AG09319 (cell line): ENCODE measurements around the gene TMEM221.

ENCODE experiments used
- DNase-seq: peaks from one replicate; pipeline ENCODE4 v3.0.0-alpha.2; 2010; ENCODE audit warnings: low read depth; ENCODE audit errors: extremely low read depth
- TF ChIP-seq, protein P1 (sequence below): IDR thresholded peaks from 2 replicates; pipeline ENCODE4 v1.5.1; 2011; ENCODE audit warnings: low read depth, mild to moderate bottlenecking, inconsistent platforms, low read length, moderate library complexity

TMEM221 gene

DNA sequence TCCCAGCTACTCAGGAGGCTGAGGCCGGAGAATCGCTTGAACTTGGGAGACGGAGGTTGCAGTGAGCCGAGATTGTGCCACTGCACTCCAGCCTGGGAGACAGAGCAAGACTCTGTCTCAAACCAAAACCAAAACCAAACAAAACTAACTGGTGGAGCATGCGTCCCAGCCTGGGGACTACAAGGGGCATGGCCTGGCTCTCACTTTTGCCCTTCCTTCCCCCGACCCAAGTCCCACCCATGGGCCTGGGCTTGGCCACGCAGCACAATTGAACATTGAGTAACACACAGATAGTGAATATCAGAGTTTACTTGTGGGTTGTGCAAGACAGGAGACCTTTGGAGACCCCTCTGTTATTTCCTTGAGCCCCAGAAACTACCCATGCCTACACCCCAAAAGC is 13.2 kb downstream of the TMEM221 start:
- TF ChIP-seq, protein P1, sequence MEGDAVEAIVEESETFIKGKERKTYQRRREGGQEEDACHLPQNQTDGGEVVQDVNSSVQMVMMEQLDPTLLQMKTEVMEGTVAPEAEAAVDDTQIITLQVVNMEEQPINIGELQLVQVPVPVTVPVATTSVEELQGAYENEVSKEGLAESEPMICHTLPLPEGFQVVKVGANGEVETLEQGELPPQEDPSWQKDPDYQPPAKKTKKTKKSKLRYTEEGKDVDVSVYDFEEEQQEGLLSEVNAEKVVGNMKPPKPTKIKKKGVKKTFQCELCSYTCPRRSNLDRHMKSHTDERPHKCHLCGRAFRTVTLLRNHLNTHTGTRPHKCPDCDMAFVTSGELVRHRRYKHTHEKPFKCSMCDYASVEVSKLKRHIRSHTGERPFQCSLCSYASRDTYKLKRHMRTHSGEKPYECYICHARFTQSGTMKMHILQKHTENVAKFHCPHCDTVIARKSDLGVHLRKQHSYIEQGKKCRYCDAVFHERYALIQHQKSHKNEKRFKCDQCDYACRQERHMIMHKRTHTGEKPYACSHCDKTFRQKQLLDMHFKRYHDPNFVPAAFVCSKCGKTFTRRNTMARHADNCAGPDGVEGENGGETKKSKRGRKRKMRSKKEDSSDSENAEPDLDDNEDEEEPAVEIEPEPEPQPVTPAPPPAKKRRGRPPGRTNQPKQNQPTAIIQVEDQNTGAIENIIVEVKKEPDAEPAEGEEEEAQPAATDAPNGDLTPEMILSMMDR, result no peak

DNA sequence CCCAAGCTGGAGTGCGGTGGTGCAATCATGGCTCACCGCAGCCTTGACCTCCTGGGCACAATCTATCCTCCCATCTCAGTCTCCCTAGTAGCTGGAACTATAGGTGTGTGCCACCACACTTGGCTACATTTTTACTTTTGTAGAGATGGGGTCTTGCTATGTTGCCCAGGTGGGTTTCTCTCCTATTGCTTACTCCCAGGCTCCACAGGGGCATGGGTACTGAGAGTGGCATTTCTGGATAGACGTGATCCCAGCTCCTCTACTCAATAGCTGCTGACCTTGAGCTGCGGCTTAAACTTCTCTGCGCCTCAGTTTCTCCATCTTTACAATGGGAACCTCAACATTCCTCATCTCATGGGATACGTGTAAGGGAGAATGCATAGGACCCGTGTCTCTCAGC is 17.1 kb downstream of the TMEM221 start:
- DNase-seq, result no peak
- TF ChIP-seq, protein P1, result no peak

More for the DNA sequence above, 13.2 kb downstream of the TMEM221 start:
- no peak for DNase-seq

DNA sequence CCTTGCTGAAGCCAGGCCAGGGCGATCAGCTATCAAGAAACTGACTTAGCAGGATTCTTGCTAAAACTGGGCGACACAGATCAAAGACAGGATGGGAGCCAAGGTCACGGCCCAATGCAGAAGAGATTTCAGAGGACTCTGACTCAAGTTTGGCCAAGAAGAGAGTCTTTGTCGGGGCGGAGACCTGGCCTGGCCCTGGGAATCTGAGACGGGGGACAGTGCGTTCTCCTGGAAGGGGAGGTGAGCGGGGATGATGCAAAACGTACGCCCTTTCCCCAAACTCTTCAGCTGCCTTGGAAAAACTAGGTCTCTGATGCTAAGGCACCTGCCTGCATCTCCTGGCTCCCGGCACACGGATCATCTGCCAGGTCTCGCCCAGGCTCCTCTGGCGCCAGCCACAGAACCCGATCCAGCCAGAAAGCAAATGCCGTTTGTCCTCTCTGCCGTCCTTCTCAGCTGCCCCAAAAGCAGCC is 18.8 kb downstream of the TMEM221 start:
- DNase-seq, result no peak
- TF ChIP-seq, protein P1, result no peak

DNA sequence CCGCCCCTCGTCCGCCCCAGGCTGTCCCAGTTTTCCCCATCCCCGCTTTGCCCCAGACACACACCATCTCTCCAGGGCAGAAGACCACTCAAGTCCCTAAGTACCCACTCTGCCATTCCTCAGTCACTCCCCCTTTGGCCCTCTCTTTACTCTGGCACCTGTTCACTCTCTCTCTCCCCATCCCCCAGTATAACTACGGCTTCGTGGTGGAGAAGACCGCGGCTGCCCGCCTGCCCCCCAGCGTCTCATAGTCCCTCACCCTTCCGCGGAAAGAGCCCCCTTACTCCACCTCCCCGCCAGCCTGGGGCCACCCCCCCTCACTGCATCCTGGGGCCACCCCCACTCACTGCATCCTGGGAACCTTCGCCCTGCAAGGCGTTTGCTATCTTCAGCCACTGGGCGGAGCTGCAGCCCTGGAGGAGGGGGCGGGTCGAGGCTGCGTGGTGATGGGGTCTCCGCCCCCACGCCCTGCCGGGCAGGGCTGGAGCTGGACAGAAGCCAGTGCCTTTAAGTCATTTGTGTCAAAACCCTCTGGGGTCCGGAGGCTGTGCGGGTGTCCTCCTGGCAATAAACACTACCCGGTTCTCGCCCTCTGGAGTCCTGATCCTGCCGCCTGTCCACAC is 23.6 kb downstream of the TMEM221 start:
- DNase-seq, result no peak
- TF ChIP-seq, protein P1, result peak; percentile 47

DNA sequence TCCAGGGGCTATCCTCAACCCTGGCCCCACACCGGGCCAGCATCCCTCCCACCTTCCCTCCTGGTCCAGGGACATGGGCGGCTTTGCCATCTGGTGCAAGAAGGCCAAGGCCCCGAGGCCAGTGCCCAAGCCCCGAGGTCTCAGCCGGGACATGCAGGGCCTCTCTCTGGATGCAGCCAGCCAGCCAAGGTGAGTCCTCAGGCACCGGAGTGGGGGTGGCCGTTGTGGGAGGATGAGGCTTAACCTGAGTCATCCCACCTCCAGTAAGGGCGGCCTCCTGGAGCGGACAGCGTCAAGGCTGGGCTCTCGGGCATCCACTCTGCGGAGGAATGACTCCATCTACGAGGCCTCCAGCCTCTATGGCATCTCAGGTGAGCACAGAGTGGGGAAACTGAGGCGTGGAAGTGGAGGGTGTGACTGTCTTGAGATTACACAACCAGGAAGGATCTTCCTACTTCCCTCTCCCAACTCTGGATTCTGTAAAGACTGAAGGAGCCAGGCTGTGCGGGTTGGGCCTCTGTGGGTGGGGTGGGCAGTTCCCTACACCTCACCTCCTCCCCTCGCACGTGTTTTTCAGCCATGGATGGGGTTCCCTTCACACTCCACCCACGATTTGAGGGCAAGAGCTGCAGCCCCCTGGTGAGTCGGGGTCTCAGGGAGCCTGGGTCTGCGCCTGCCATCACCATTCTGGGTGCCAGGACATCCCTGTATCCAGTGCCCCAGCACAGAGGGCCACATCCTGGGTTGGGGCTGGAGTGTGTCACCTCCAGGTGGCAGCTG is 24.8 kb downstream of the TMEM221 start:
- TF ChIP-seq, protein P1, result no peak
- no peak for DNase-seq

DNA sequence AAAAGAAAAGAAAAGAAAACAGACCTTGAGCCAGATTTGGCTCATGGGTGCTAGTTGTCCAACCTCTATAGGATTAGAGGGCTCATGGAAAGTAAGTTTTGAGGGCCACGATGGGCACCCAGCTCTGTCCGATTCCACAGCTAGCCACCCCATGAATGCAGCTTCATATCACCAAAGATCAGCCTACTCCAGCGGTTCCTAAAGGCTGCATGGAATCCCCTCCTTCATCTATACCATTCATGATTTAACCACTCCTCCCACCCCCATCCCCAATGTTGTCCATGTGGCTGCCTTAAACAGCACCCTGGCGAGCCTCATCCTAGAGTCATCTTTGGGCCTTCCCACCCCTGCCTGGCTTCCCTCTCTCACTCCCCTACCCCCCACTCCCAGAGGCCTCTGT is 26.5 kb downstream of the TMEM221 start:
- no peak for DNase-seq
- TF ChIP-seq, protein P1, result no peak

DNA sequence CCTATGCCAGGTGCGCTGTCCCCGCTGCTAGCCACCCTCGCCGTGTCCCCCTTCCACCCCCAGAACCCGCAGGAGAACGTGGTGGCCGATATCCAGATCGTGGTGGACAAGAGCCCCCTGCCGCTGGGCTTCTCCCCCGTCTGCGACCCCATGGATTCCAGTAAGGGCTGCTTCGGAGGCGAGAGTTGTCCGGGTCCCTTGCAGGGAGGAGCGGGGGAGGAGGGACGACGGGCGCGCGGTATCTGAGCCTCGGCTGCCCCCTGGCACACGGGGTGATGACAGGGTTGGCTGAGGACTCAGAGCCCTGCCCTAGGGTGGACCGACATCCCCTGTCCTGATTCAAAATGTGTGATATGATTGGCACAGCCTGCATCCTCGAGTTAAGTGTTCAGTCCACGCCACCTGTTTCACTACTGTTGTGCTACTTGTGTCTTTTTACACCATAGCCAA is 28.0 kb downstream of the TMEM221 start:
- no peak for DNase-seq
- TF ChIP-seq, protein P1, result no peak; the same call in 1 of the 2 replicates
